Glutamatergic neuron (in vitro differentiated cells): ENCODE data around the gene OR2Z1. TPM values are rescaled to one million over a fixed set of nuclear protein-coding genes. Genes with fewer than 3 reads are reported as not detected.
A peak's percentile ranks its signal among the peaks of the same experiment; 100 is the strongest.

Source experiments
- DNase-seq: peaks from one replicate; pipeline ENCODE4 v3.0.0; 2022
- H3K27ac Mint-ChIP-seq: one replicate; pipeline ENCODE4 v1.8.0; 2020; ENCODE audit warnings: mild to moderate bottlenecking, mixed read lengths, inconsistent platforms; ENCODE audit not compliant: unreplicated experiment
- H3K27me3 Mint-ChIP-seq: one replicate; pipeline ENCODE4 v1.8.0; 2020; ENCODE audit warnings: mild to moderate bottlenecking, moderate library complexity, mixed read lengths, inconsistent platforms; ENCODE audit not compliant: unreplicated experiment
- H3K36me3 Mint-ChIP-seq: one replicate; pipeline ENCODE4 v1.8.0; 2020; ENCODE audit warnings: mild to moderate bottlenecking, mixed read lengths, inconsistent platforms; ENCODE audit not compliant: unreplicated experiment
- H3K4me1 Mint-ChIP-seq: one replicate; pipeline ENCODE4 v1.8.0; 2020; ENCODE audit warnings: mild to moderate bottlenecking, low read depth, mixed read lengths, inconsistent platforms; ENCODE audit not compliant: unreplicated experiment
- H3K4me3 Mint-ChIP-seq: one replicate; pipeline ENCODE4 v1.8.0; 2020; ENCODE audit warnings: mild to moderate bottlenecking, mixed read lengths, inconsistent platforms; ENCODE audit not compliant: unreplicated experiment
- H3K9me3 Mint-ChIP-seq: one replicate; pipeline ENCODE4 v1.8.0; 2020; ENCODE audit warnings: mild to moderate bottlenecking, moderate library complexity, mixed read lengths, inconsistent platforms; ENCODE audit not compliant: unreplicated experiment
- total RNA-seq: library from RNA; stranded (reverse); fragmentation: NEBNext Ultra II Directional; extraction: Animal tissue kit (Norgen Biotek cat#: 25700); gene quantifications from one replicate; pipeline ENCODE4 v1.2.1, GENCODE V29; 2021; ENCODE audit not compliant: unreplicated experiment
- TF ChIP-seq, protein P1 (sequence below): fragments of 200-600 bp; sonication (generic); IDR thresholded peaks from one replicate; pipeline ENCODE4 v1.5.0; 2021; ENCODE audit not compliant: partially characterized antibody, unreplicated experiment

The OR2Z1 gene
- total RNA-seq, 1 donor from 2014 or later = not detected

DNA sequence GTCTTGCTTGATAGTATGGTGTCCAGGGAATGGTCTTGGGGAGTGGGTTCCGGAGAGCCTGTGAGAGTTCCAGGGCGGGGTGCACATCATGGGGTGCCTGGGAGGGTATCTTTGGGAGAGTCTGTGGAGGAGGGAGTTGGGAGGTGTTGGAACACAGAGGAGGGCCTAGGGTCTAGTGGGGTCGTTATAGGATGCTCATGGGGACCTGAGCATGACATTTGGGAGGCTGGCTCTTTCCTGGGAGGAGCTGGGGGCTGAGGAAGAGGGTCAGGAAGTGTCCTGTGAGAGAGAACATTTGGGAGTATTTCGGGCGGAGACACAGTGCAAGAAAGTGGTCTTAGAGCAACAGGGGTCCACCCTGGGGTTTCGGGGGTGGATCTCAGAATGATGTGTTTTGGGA is 25.5 kb upstream of the OR2Z1 start:
- no peaks in the 10 kb centered on the region for H3K4me1 Mint-ChIP-seq
- peaks cover 4% of the 10 kb centered on the region for H3K9me3 Mint-ChIP-seq
- H3K27ac Mint-ChIP-seq = no peak overlapping the region
- H3K27me3 Mint-ChIP-seq = peaks cover 11% of the 10 kb centered on the region
- no peak for DNase-seq
- no peaks in the 10 kb centered on the region for H3K36me3 Mint-ChIP-seq
- no peak overlapping the region for H3K4me3 Mint-ChIP-seq
- TF ChIP-seq, protein P1, sequence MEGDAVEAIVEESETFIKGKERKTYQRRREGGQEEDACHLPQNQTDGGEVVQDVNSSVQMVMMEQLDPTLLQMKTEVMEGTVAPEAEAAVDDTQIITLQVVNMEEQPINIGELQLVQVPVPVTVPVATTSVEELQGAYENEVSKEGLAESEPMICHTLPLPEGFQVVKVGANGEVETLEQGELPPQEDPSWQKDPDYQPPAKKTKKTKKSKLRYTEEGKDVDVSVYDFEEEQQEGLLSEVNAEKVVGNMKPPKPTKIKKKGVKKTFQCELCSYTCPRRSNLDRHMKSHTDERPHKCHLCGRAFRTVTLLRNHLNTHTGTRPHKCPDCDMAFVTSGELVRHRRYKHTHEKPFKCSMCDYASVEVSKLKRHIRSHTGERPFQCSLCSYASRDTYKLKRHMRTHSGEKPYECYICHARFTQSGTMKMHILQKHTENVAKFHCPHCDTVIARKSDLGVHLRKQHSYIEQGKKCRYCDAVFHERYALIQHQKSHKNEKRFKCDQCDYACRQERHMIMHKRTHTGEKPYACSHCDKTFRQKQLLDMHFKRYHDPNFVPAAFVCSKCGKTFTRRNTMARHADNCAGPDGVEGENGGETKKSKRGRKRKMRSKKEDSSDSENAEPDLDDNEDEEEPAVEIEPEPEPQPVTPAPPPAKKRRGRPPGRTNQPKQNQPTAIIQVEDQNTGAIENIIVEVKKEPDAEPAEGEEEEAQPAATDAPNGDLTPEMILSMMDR = no peak

DNA sequence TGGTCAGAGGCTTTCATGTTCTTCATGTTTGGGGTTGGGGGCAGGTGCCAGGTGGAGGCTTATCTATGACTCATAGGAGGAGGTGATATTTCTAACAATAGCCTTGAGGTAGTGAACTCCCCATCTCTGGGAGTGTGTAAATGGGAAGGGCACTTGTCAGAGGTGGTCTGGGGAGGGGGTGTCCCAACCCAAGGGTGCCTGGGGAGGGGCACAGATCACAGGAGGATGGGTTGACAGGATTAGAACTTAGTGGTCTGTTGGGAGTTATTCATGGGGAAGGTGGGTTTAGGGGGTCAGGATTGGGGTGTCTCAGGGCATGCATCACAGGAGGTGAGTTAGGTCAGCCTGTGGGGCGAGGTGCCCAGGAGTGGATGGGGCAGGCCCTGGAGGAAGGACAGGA is 24.4 kb upstream of the OR2Z1 start:
- Mint-ChIP-seq H3K4me3 (no peak overlapping the region), H3K4me1 (no peaks in the 10 kb centered on the region), H3K27ac (no peak overlapping the region), H3K9me3 (peaks cover 4% of the 10 kb centered on the region), H3K27me3 (peaks cover 9% of the 10 kb centered on the region), H3K36me3 (no peaks in the 10 kb centered on the region)
- no peak for DNase-seq
- TF ChIP-seq, protein P1 = no peak

DNA sequence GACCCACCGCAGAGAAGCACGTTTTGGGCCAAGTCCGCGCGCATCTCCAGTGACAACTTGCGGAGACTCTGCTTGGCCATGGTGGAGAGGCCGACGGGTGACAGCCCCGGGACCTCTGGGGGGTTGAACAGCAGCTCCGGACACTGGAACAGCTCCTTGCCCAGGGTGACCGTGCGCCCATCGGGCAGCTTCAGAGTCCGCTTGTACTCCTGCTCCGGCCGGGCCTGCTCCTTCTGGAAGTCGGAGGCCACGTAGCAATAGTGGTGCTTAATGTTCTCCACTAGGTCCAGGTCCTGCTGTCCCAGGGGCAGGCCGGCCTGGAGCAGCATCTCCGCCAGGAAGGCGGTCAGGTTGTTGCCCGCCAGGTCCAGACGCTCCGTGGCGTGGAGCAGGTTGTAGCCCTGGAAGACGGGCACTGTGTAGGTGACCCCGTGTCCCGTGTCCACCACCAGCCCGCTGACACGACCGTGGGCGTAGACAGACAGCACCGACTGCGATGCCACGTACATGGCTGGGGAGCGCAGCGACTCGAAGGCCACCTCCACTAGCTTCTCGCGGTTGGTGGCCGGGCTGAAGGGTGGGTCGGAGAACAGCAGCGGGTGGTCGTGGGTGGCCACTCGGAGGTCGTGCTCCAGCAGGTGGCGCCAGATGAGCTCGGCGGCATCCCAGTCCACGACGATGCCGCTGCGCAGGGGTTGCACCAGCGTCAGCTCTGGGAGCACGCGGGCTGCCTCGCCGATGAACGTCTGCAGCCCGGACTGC is 23.6 kb upstream of the OR2Z1 start:
- DNase-seq = peak; percentile 48
- peaks cover 4% of the 10 kb centered on the region for H3K9me3 Mint-ChIP-seq
- no peak overlapping the region for H3K27ac Mint-ChIP-seq
- H3K4me1 Mint-ChIP-seq = no peaks in the 10 kb centered on the region
- no peaks in the 10 kb centered on the region for H3K36me3 Mint-ChIP-seq
- H3K27me3 Mint-ChIP-seq = peaks cover 5% of the 10 kb centered on the region
- H3K4me3 Mint-ChIP-seq = no peak overlapping the region
- TF ChIP-seq, protein P1 = peak; percentile 19

DNA sequence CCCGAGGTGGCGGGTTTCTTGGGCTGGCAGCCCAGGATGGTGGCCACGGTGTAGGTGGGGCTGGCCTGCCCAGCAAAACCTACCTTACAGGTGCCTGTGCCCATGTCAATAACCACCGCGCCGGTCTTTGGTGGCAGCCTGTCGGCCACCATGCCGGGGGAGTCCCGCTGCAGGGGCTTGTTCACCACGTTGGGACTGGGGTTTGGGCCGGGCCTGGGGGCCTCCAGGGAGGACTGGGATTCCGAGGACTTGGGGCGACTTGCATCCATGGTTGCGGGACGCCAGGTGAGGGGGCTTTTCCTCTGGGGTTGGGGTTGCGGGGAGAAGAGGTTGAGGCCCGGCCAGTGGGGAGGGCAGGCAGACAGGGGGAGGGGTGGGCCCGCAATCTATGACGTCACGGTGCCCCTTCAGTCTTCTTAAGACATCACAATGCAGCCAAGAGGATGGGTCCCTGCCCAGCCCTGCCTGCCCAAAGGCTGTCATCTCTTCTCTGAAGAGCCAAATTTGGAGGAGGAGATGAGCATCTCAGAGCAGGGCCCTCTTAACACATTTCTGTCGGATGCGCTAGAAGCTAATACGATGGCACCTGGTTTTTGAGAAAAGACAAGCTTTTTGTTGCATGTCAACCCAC is 22.9 kb upstream of the OR2Z1 start, which contains the start of gene ACTL9:
Gene ACTL9 (minus strand): TSS at position 363 of the 631 bp plus-strand sequence. CDS start 94 bp downstream, at position 269.
- no peaks in the 10 kb centered on the region for H3K4me1 Mint-ChIP-seq

More for the DNA sequence above, 22.9 kb upstream of the OR2Z1 start, which contains the start of gene ACTL9:
- TF ChIP-seq, protein P1 = no peak
- no peak within 1 kb of the TSS for H3K4me3 Mint-ChIP-seq
- peaks cover 2% of the 10 kb centered on the region for H3K9me3 Mint-ChIP-seq
- H3K36me3 Mint-ChIP-seq = no peaks in the 10 kb centered on the region
- DNase-seq = no peak
- no peak within 1 kb of the TSS for H3K27ac Mint-ChIP-seq
- H3K27me3 Mint-ChIP-seq = peaks cover 5% of the 10 kb centered on the region
